ENCODE measurements around the gene SHOC1. TPM values are rescaled to one million over a fixed set of nuclear protein-coding genes. Genes with fewer than 3 reads are reported as not detected.

Gene SHOC1
- total RNA-seq, 2 donors from 2014 or later, result not detected

- H3K4me3 ChIP-seq, result no peak overlapping the region
- TF ChIP-seq CTCF (IDR thresholded peaks at IDR 0.05), result no peak
- no peaks in the 10 kb centered on the region for H3K36me3 ChIP-seq
- H3K9me3 ChIP-seq, result no peaks in the 10 kb centered on the region
- no peaks in the 10 kb centered on the region for H3K27me3 ChIP-seq
- no peaks in the 10 kb centered on the region for H3K4me1 ChIP-seq
- no peak overlapping the region for H3K27ac ChIP-seq
- DNase-seq (ENCODE audit: low spot score), result no peak
These were observed 30.9 kb upstream of the SHOC1 start for GRCh38 chr9:111825468-111826145.

- TF ChIP-seq CTCF (IDR thresholded peaks at IDR 0.05), result no peak
- Histone ChIP-seq H3K27ac (no peak overlapping the region), H3K9me3 (no peaks in the 10 kb centered on the region), H3K4me1 (no peaks in the 10 kb centered on the region), H3K27me3 (no peaks in the 10 kb centered on the region), H3K36me3 (no peaks in the 10 kb centered on the region), H3K4me3 (no peak overlapping the region)
- DNase-seq (ENCODE audit: low spot score), result no peak
These were observed 26.3 kb upstream of the SHOC1 start for GRCh38 chr9:111821006-111821528.

GRCh38 chr9:111819360-111819759 is 24.6 kb upstream of the SHOC1 start:
- Histone ChIP-seq H3K36me3 (no peaks in the 10 kb centered on the region), H3K27me3 (no peaks in the 10 kb centered on the region), H3K4me3 (no peak overlapping the region), H3K27ac (no peak overlapping the region), H3K9me3 (no peaks in the 10 kb centered on the region), H3K4me1 (no peaks in the 10 kb centered on the region)
- no peak for TF ChIP-seq CTCF (IDR thresholded peaks at IDR 0.05)
- no peak for DNase-seq (ENCODE audit: low spot score)

- no peak for TF ChIP-seq CTCF (IDR thresholded peaks at IDR 0.05)
- H3K4me1 ChIP-seq, result no peaks in the 10 kb centered on the region
- no peaks in the 10 kb centered on the region for H3K9me3 ChIP-seq
- H3K36me3 ChIP-seq, result no peaks in the 10 kb centered on the region
- H3K27me3 ChIP-seq, result no peaks in the 10 kb centered on the region
- no peak overlapping the region for H3K4me3 ChIP-seq
- H3K27ac ChIP-seq, result no peak overlapping the region
- DNase-seq (ENCODE audit: low spot score), result no peak
These were observed 20.7 kb upstream of the SHOC1 start for GRCh38 chr9:111815285-111816070.

GRCh38 chr9:111812337-111812736 is 17.6 kb upstream of the SHOC1 start:
- no peaks in the 10 kb centered on the region for H3K36me3 ChIP-seq
- no peak overlapping the region for H3K27ac ChIP-seq
- TF ChIP-seq CTCF (IDR thresholded peaks at IDR 0.05), result no peak
- no peaks in the 10 kb centered on the region for H3K4me1 ChIP-seq
- no peaks in the 10 kb centered on the region for H3K27me3 ChIP-seq
- no peaks in the 10 kb centered on the region for H3K9me3 ChIP-seq
- no peak overlapping the region for H3K4me3 ChIP-seq
- DNase-seq (ENCODE audit: low spot score), result no peak

Data from right atrium auricular region (tissue), 2 donors.